Stimulated activated CD8-positive, alpha-beta memory T cell treated with anti-CD3 and anti-CD28 coated beads, Interleukin-12 subunit alpha, Interleukin-12 subunit beta, amount 100 ng/mL, for 4 hours (primary cell): Measurements from ENCODE around the gene NOS1AP.

Experiments
- DNase-seq: peaks from one replicate; pipeline ENCODE4 v3.0.0-alpha.2; 2020; ENCODE audit warnings: low read depth

The NOS1AP gene

DNA sequence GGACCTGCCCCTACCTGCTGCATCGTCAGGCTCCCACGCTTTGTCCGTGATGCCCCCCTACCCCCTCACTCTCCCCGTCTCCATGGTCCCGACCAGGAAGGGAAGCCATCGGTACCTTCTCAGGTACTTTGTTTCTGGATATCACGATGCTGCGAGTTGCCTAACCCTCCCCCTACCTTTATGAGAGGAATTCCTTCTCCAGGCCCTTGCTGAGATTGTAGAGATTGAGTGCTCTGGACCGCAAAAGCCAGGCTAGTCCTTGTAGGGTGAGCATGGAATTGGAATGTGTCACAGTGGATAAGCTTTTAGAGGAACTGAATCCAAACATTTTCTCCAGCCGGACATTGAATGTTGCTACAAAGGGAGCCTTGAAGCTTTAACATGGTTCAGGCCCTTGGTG is 298.3 kb downstream of the NOS1AP start:
- DNase-seq, result no peak

- DNase-seq, result no peak
Measured at GRCh38 chr1:162368451-162368850, 299.0 kb downstream of the NOS1AP start.

DNA sequence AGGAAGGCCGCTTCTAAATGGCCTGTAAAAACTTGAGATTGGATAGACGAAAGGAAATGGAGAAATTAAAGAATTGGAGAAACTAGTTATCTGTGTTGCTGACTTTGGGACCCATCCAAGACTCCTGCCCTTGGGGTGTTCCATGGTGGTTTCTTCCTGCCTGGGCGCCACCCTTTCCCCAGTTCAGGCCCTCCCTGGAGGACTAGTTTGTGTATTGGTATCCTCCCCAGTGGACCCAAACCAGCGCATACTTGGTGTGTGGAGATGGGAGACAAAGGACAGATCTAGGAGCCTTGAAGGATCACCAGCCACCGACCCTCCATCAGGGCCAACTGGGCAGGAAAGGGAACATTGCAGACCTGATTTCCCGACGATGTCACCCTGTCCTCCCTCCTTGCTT is 300.1 kb downstream of the NOS1AP start:
- DNase-seq, result no peak

DNA sequence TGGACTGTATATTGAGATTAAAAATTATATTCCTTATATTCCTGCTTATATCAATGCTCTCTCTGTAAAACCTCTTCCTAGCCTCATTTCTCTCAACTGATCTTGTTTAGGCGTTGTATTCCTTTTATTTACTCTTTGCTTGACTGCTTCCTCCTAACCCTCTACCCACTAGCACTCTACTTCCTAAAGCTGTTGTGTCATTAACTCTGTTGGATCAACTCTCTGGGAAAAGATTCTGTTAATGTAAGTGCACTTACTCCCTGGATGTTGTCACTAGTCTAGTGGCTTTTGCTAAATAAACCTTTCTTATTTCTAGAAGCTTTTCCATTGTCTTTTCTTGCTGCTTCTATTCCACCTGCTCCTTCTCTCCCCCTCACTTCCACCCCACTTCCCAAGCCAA is 300.7 kb downstream of the NOS1AP start:
- DNase-seq, result no peak

- DNase-seq, result no peak
Measured at GRCh38 chr1:162370721-162371120, 301.2 kb downstream of the NOS1AP start.

DNA sequence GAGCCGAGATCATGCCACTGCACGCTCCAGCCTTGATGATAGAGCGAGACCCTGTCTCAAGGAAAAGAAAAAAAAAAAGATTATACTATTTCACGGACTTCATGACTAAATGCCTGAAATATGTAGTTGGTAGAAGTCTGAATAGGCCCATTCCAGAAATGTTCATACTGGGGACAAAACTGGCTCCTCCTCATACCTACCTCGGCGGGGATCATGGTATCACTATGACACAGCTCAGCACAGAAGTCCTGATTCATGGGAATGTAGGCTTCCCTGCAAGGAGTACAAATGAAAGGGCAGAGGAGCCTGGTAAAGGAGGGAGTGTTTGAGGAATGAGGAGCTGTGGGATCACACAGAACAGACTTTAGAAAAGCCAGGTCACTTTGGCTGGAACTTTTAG is 302.1 kb downstream of the NOS1AP start:
- DNase-seq, result no peak

GRCh38 chr1:162372159-162373071 is 302.9 kb downstream of the NOS1AP start:
- no peak for DNase-seq

DNA sequence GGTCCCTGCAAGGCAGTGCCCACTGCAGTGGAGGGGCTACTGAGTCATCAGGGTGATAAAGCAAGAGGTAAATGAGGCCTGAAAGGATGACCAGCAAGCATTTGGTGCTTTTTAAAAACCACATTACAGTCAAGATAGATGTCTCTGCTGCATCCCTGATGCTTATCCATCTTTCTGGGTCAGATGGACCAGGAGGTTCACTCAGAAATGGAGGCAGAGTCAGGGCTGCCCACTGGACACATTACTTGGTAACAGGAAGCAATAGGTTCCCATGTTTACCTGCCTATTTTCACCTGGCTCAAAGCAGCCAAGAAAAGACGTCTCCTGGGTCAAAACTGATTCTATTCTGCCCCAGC is 303.6 kb downstream of the NOS1AP start:
- DNase-seq, result no peak

DNA sequence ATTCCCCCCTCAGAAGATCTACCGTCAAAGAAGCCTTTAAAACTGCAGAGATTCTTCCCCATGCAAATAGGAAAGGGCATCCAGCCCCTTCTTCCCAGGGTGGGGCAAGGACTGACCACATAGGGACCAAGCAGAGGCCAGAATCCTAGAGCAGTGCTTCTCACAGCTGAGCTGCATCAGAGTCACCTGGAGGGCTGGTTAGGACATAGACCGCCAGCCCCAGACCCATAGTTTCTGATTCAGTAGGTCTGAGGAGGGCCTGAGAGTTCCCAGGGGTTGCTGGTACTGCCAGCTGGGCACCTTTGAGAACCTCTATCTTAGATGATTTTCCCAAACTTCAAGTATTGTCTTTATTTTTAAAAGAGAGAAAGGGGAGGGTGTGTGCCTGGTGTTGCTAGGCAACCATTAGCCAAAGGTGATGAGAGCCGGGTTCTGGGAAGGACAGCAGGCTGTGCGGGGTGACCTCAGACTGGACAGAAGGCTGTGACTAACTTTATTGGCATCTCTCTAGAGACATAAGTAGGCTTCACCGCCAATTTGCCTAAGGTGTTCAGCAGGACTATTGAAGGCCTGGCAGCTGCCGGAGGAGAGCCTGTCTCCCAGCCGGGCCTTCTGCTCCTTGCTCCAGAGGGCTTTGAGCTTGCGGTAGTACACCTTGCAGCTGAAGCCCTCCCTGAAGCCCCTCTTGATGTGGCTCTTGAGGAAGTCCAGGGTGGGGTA is 304.2 kb downstream of the NOS1AP start:
- DNase-seq, result no peak

DNA sequence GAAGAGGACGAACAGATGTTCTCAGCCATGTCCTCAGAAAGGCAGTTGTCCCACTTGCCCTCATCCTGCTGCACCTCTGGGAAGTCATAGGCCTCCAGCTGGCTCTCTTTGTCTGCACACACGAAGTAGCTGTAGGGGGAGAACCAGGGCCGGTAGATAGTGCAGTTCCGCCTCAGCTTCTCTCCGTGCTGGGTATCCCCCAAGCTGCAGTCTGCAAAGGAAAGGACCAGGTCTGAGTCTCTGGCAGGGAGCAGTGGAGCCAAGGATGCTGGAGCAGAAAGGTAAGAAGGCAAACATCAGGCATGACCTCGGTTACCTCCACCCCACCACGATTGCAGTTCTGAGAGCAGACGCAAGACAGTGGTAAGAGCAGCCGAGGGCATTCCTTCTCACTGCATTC is 304.9 kb downstream of the NOS1AP start:
- no peak for DNase-seq

- no peak for DNase-seq
Measured at GRCh38 chr1:162375463-162375862, 306.0 kb downstream of the NOS1AP start.

- no peak for DNase-seq
Measured at GRCh38 chr1:162376691-162377090, 307.2 kb downstream of the NOS1AP start, which contains the start of gene SPATA46. SPATA46 (minus strand) TSS chr1:162376854; CDS start chr1:162376790, 64 bp downstream.

DNA sequence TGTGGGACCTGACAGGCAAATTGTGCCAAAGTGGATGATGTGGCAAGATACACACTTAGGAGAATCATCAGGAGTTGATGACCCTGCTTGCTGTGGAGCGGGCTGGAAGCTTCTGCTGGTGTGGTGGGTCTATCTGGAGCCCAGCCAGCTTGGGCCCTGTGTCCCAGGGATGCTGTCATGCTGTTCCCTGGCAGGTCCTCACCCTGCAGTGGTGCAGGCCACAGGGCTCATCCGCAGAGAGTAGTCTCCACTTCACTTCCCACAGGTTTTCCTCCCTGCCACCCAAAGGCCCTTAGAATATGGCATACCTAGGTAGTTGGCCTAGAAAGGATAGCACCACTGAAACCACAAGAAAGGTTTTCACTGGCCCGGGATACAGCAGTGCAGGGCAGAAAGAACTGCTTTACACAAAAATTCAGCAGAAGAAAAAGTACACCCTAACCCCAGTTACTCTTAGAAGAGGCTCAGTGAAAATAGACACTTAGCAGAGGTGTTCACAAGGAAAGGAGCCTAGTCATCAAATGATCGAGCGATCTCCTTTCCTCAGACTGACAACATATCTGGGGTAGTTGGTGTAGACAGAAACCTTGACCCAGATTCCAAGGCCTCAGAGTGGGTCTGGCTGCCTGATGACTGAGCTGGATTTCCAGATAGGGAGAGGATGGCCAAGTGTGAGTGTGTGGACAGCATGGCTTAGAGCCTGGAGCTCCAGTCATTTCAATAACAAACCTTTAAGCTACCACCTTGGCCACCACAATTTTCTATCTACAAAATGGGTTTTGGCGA is 310.8 kb downstream of the NOS1AP start:
- no peak for DNase-seq

DNA sequence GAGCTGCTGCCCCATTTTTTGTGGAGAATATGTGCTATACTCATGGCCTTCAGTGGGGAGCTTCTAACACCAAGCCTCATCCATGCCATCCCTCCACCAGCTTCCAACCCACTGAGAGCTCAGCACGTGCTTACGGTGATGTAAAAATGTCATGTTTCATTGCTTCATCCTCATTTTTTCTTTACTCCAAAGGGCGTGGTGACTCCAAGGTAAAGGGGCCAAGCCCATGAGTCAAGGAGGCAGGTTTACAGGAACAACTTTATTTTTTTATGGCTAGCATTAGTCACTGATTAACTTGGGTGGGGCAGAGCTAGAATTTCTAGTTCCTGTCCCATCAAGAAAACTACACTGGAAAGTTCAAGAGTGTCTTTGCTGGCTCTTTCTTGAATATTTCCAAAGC is 311.9 kb downstream of the NOS1AP start, which contains the start of gene C1orf226:
Gene C1orf226 (plus strand): TSS at position 346 of the 400 bp plus-strand sequence. CDS start 174 bp downstream, outside the sequence.
- no peak for DNase-seq

DNA sequence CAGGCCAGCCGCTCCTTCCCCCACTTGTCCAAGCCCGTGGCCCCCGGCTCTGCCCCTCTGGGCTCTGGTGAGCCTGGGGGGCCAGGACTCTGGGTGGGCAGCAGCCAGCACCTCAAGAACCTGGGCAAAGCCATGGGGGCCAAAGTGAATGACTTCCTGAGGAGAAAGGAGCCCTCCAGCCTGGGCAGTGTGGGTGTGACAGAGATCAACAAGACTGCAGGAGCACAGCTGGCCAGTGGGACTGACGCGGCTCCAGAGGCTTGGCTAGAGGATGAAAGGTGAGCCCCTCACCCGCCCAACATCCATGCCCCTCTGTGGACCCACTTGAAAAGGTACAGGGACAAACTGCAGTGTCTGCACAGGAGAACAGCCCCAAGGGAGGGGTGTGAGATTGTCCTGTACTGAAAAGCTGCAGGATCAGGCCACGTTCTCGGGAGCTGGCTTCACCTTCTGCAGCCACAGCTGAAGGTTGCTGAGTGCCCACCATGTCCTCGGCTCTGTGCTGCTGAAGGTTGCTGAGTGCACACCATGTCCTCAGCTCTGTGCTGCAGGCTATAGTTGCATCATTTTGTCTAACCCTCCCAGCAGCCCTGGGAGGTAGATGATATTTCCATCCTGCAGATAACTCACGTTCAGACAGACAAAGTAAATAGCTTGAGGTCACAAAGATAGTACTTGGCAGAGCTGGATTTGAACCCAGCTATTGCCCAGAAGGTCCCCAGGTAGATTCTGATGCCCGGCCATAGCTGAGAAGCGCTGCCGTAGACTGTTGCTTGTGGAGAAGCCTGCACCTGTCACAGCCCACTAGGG is 312.7 kb downstream of the NOS1AP start:
- DNase-seq, result no peak

DNA sequence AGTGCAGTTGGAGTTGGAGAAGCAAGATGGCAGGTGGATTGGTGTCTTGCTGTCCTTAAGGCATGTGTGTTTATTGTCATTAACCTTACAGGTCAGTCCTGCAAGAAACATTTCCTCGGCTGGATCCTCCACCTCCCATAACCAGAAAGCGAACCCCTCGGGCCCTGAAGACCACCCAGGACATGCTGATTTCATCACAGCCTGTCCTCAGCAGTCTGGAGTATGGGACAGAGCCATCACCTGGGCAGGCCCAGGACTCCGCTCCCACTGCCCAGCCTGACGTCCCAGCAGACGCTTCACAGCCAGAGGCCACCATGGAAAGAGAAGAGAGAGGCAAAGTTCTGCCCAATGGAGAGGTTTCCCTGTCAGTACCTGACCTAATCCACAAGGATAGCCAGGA is 313.6 kb downstream of the NOS1AP start:
- DNase-seq, result no peak

DNA sequence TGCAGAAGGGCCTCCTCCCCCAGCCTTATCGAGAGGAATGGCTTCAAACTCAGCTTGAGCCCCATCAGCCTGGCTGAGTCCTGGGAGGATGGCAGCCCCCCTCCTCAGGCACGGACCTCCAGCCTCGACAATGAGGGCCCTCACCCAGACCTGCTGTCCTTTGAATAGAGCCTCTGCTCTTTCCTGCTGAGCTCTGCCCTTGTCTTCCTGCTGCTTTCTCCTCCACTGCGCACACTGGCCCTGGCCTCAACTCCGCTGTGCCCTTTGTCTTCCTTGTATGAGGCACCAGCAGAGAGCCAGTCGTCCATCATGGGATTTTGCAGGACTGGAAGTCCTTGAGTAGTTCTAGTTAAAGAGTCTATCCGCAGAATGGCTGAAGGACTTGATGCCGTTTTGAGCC is 314.0 kb downstream of the NOS1AP start:
- no peak for DNase-seq

DNA sequence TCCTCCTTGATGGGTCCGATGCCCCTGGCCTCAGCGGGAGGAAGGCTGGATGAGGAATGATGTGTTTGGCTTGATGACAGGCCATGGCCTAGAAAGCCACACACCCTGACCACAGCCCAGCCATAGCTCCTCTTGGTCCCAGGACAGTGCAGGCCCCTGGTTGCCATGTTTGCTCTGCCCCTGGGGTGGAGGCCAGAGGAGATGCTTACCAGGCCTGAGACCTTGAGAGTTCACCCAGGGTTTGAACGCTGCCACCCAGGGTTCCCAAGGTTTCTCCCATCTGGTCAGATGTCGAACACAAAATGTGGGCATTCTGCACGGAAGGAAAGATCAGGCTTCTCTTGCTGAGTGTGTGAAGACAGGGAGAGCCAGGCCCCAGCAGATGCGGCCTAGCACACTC is 314.6 kb downstream of the NOS1AP start:
- DNase-seq, result no peak

DNA sequence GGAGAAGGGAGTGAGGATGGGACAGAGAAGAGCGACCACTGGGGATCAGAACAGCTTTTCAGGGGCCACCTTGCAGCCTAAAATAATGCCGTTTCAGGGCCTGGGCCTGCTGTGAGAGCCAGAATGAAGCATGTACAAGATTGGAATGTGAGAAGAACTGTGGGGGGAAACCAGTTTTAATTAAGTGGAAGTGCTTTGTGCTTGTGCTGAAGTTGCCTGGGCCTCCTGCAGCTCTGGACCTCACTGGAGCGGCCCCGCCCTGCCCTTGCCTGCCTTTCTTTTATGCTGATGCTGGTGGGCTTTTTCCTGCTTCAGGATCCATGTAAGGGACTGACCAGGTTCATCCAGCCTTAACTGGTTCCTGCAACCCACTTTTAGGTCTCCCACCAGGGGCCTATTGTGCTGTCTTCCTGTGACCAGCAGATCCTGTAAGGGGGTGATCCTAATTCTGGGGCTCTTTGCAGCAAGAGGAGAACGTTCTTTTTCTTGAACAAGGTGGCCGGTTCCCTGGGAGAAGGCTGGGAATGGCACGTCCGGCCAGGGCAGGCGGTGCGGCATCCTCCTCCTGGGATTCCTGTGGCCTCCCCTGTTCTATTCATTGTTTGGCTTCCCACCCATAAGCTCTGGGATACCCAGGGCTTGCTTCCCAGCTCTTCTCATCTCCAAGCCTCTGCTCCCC is 315.2 kb downstream of the NOS1AP start:
- DNase-seq, result no peak

DNA sequence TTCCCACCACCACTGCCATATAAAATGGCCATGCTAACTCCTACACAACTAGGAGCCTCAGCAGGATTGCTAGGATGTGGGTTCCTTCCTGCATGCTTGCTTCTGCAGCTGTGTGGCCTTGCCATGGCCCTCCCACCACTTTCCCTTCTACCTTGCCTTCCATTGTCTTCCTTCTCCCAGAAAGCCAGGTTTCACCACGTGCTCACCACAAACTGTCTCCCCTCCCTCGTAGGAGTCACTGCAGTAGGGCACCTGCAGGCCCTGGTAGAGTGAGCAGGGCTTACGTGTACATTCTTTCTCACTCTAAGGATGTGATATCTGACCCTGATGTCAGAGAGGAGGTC is 315.8 kb downstream of the NOS1AP start:
- no peak for DNase-seq

GRCh38 chr1:162385702-162386101 is 316.2 kb downstream of the NOS1AP start:
- no peak for DNase-seq
